Activated CD4-positive, alpha-beta memory T cell treated with anti-CD3 and anti-CD28 coated beads, Interleukin-2, amount 10 ng/mL, durations not matched to agents 7 days and 5 days (primary cell): ENCODE results near the gene PHIP. TPM values are rescaled to one million over a fixed set of nuclear protein-coding genes. Genes with fewer than 3 reads are reported as not detected.

Experiments used
- CTCF ChIA-PET: fragments of 350-600 bp; sonication (Branson Sonifier 250); formaldehyde crosslinking; loops from one replicate; lab custom pipeline; 2021; ENCODE audit warnings: antibody characterized with exemption, inconsistent platforms; lab: Charles Lee
- POLR2A ChIA-PET: fragments of 350-600 bp; sonication (Branson Sonifier 250); formaldehyde crosslinking; loops from one replicate; lab custom pipeline; 2021; ENCODE audit warnings: antibody characterized with exemption; lab: Charles Lee
- DNase-seq: peaks from one replicate; pipeline ENCODE4 v3.0.0-alpha.2; 2020
- H3K27ac Mint-ChIP-seq: one replicate; pipeline ENCODE4 v1.8.0; 2021; ENCODE audit warnings: mild to moderate bottlenecking, mixed read lengths
- H3K27me3 Mint-ChIP-seq: one replicate; pipeline ENCODE4 v1.8.0; 2021; ENCODE audit warnings: mixed read lengths
- H3K36me3 Mint-ChIP-seq: one replicate; pipeline ENCODE4 v1.8.0; 2021; ENCODE audit warnings: low read depth, mixed read lengths
- H3K4me1 Mint-ChIP-seq: one replicate; pipeline ENCODE4 v1.8.0; 2021; ENCODE audit warnings: mixed read lengths
- H3K4me3 Mint-ChIP-seq: one replicate; pipeline ENCODE4 v1.8.0; 2021; ENCODE audit warnings: mild to moderate bottlenecking, mixed read lengths
- H3K9me3 Mint-ChIP-seq: one replicate; pipeline ENCODE4 v1.8.0; 2021; ENCODE audit warnings: mixed read lengths
- total RNA-seq, 2 experiments: library from RNA; stranded (reverse); gene quantifications; one replicate each; pipeline ENCODE4 v1.2.3, GENCODE V29; 2021

Gene PHIP
- total RNA-seq, 2 experiments from 2014 or later: 31.8 to 34.0 TPM

- no peak for DNase-seq
- peaks cover 17% of the 10 kb centered on the region for H3K27me3 Mint-ChIP-seq
- peaks cover 2% of the 10 kb centered on the region for H3K36me3 Mint-ChIP-seq
- CTCF ChIA-PET: no interaction called here
- POLR2A ChIA-PET: no interaction called here
- H3K4me1 Mint-ChIP-seq: peaks cover 22% of the 10 kb centered on the region
- no peaks in the 10 kb centered on the region for H3K9me3 Mint-ChIP-seq
- H3K4me3 Mint-ChIP-seq: no peak overlapping the region
- H3K27ac Mint-ChIP-seq: no peak overlapping the region
These were observed 4.2 kb upstream of the PHIP start for GRCh38 chr6:79082304-79082703.

- POLR2A ChIA-PET: no interaction called here
- Mint-ChIP-seq H3K27me3 (peaks cover 17% of the 10 kb centered on the region), H3K4me3 (no peak overlapping the region), H3K4me1 (peaks cover 22% of the 10 kb centered on the region), H3K9me3 (no peaks in the 10 kb centered on the region), H3K36me3 (peaks cover 4% of the 10 kb centered on the region), H3K27ac (no peak overlapping the region)
- no peak for DNase-seq
- CTCF ChIA-PET: no interaction called here
These were observed 3.6 kb upstream of the PHIP start for GRCh38 chr6:79081663-79082062.

GRCh38 chr6:79079561-79080041 is 1.5 kb upstream of the PHIP start:
- no peaks in the 10 kb centered on the region for H3K9me3 Mint-ChIP-seq
- DNase-seq: no peak
- peak overlapping the region; percentile 98 for H3K27ac Mint-ChIP-seq
- H3K36me3 Mint-ChIP-seq: peaks cover 14% of the 10 kb centered on the region
- ChIA-PET CTCF (interaction anchor here (1.3 kb wide), 1 partner anchor 162 kb away, joined by 3 read pairs; no protein-coding TSS in a partner anchor), POLR2A (interaction anchor here (1.7 to 4.3 kb wide), 4 partner anchors 13 to 213 kb away, joined by 4 to 30 read pairs (median 10); partner anchors contain the start of genes HMGN3 and IRAK1BP1)
- peak overlapping the region; percentile 84 for H3K4me3 Mint-ChIP-seq
- peaks cover 16% of the 10 kb centered on the region for H3K27me3 Mint-ChIP-seq
- peaks cover 40% of the 10 kb centered on the region for H3K4me1 Mint-ChIP-seq

GRCh38 chr6:79077715-79078074 is 359 bp downstream of the PHIP start:
- no peak for DNase-seq
- Mint-ChIP-seq H3K9me3 (no peaks in the 10 kb centered on the region), H3K4me3 (peak overlapping the region; percentile 84), H3K27ac (peak overlapping the region; percentile 98), H3K36me3 (peaks cover 25% of the 10 kb centered on the region), H3K4me1 (peaks cover 49% of the 10 kb centered on the region), H3K27me3 (peaks cover 5% of the 10 kb centered on the region)
- ChIA-PET CTCF (interaction anchor here (1.0 to 1.2 kb wide), 2 partner anchors 9 to 155 kb away, joined by 3 to 4 read pairs; no protein-coding TSS in a partner anchor), POLR2A (interaction anchor here (0.9 to 4.3 kb wide), 24 partner anchors 8 to 1088 kb away, joined by 3 to 30 read pairs (median 7); partner anchors contain the start of genes BCKDHB, HMGN3, IRAK1BP1 and LCA5)

GRCh38 chr6:79076782-79077641 is 1.0 kb downstream of the PHIP start:
- no peaks in the 10 kb centered on the region for H3K9me3 Mint-ChIP-seq
- ChIA-PET POLR2A (interaction anchor here (0.5 to 4.3 kb wide), 21 partner anchors 9 to 1029 kb away, joined by 3 to 30 read pairs (median 6); partner anchors contain the start of genes BCKDHB, IRAK1BP1, LCA5 and TTK), CTCF (interaction anchor here (0.7 to 1.0 kb wide), 2 partner anchors 23 to 793 kb away, joined by 3 read pairs; no protein-coding TSS in a partner anchor)
- H3K36me3 Mint-ChIP-seq: peaks cover 30% of the 10 kb centered on the region
- peaks cover 2% of the 10 kb centered on the region for H3K27me3 Mint-ChIP-seq
- H3K27ac Mint-ChIP-seq: peak overlapping the region; percentile 93
- H3K4me3 Mint-ChIP-seq: peak overlapping the region; percentile 79
- peak; percentile 89 for DNase-seq
- H3K4me1 Mint-ChIP-seq: peaks cover 55% of the 10 kb centered on the region

- Mint-ChIP-seq H3K36me3 (peaks cover 32% of the 10 kb centered on the region), H3K27ac (peak overlapping the region; percentile 93), H3K4me1 (peaks cover 61% of the 10 kb centered on the region), H3K9me3 (no peaks in the 10 kb centered on the region), H3K27me3 (no peaks in the 10 kb centered on the region), H3K4me3 (peak overlapping the region; percentile 79)
- ChIA-PET POLR2A (interaction anchor here (0.5 to 4.3 kb wide), 10 partner anchors 8 to 209 kb away, joined by 3 to 30 read pairs (median 6); partner anchors contain the start of gene IRAK1BP1), CTCF (interaction anchor here (1.0 to 1.1 kb wide), 2 partner anchors 15 to 794 kb away, joined by 3 to 4 read pairs; no protein-coding TSS in a partner anchor)
- no peak for DNase-seq
These were observed 1.9 kb downstream of the PHIP start for GRCh38 chr6:79076160-79076559.

- peaks cover 40% of the 10 kb centered on the region for H3K36me3 Mint-ChIP-seq
- peaks cover 59% of the 10 kb centered on the region for H3K4me1 Mint-ChIP-seq
- H3K4me3 Mint-ChIP-seq: no peak overlapping the region
- POLR2A ChIA-PET: no interaction called here
- DNase-seq: no peak
- H3K9me3 Mint-ChIP-seq: no peaks in the 10 kb centered on the region
- no peaks in the 10 kb centered on the region for H3K27me3 Mint-ChIP-seq
- H3K27ac Mint-ChIP-seq: no peak overlapping the region
- CTCF ChIA-PET: no interaction called here
These were observed 4.2 kb downstream of the PHIP start for GRCh38 chr6:79073888-79074287.

- peaks cover 56% of the 10 kb centered on the region for H3K4me1 Mint-ChIP-seq
- ChIA-PET POLR2A (no interaction called here), CTCF (no interaction called here)
- H3K27me3 Mint-ChIP-seq: no peaks in the 10 kb centered on the region
- H3K9me3 Mint-ChIP-seq: no peaks in the 10 kb centered on the region
- H3K36me3 Mint-ChIP-seq: peaks cover 41% of the 10 kb centered on the region
- DNase-seq: no peak
- H3K27ac Mint-ChIP-seq: no peak overlapping the region
- no peak overlapping the region for H3K4me3 Mint-ChIP-seq
These were observed 5.3 kb downstream of the PHIP start for GRCh38 chr6:79072640-79073181.

- H3K36me3 Mint-ChIP-seq: peaks cover 41% of the 10 kb centered on the region
- peaks cover 56% of the 10 kb centered on the region for H3K4me1 Mint-ChIP-seq
- CTCF ChIA-PET: interaction anchor here (0.8 kb wide), 1 partner anchor 23 kb away, joined by 3 read pairs; no protein-coding TSS in a partner anchor
- POLR2A ChIA-PET: interaction anchor here (0.7 kb wide), 2 partner anchors 9 to 28 kb away, joined by 3 read pairs; no protein-coding TSS in a partner anchor
- no peak overlapping the region for H3K27ac Mint-ChIP-seq
- H3K9me3 Mint-ChIP-seq: no peaks in the 10 kb centered on the region
- H3K27me3 Mint-ChIP-seq: no peaks in the 10 kb centered on the region
- no peak for DNase-seq
- H3K4me3 Mint-ChIP-seq: no peak overlapping the region
These were observed 6.5 kb downstream of the PHIP start for GRCh38 chr6:79071547-79071946.

- Mint-ChIP-seq H3K27ac (peak overlapping the region; percentile 21), H3K27me3 (no peaks in the 10 kb centered on the region), H3K4me3 (no peak overlapping the region), H3K4me1 (peaks cover 47% of the 10 kb centered on the region), H3K9me3 (no peaks in the 10 kb centered on the region), H3K36me3 (peaks cover 35% of the 10 kb centered on the region)
- no peak for DNase-seq
- CTCF ChIA-PET: no interaction called here
- POLR2A ChIA-PET: interaction anchor here (1.5 kb wide), 1 partner anchor 8 kb away, joined by 10 read pairs; the partner anchor contains the start of gene PHIP
These were observed 7.7 kb downstream of the PHIP start for GRCh38 chr6:79070206-79070825.

GRCh38 chr6:79066828-79067227 is 11.2 kb downstream of the PHIP start:
- peaks cover 15% of the 10 kb centered on the region for H3K36me3 Mint-ChIP-seq
- ChIA-PET POLR2A (interaction anchor here (0.9 to 1.9 kb wide), 3 partner anchors 10 to 18 kb away, joined by 4 to 5 read pairs (median 4); partner anchors contain the start of gene PHIP), CTCF (no interaction called here)
- no peak overlapping the region for H3K27ac Mint-ChIP-seq
- no peaks in the 10 kb centered on the region for H3K9me3 Mint-ChIP-seq
- H3K4me3 Mint-ChIP-seq: no peak overlapping the region
- no peaks in the 10 kb centered on the region for H3K27me3 Mint-ChIP-seq
- peaks cover 16% of the 10 kb centered on the region for H3K4me1 Mint-ChIP-seq
- DNase-seq: no peak

- DNase-seq: no peak
- H3K4me1 Mint-ChIP-seq: peaks cover 13% of the 10 kb centered on the region
- ChIA-PET CTCF (no interaction called here), POLR2A (interaction anchor here (0.9 to 1.6 kb wide), 2 partner anchors 12 to 17 kb away, joined by 4 to 5 read pairs; partner anchors contain the start of gene PHIP)
- no peaks in the 10 kb centered on the region for H3K27me3 Mint-ChIP-seq
- H3K36me3 Mint-ChIP-seq: peaks cover 15% of the 10 kb centered on the region
- H3K4me3 Mint-ChIP-seq: no peak overlapping the region
- no peaks in the 10 kb centered on the region for H3K9me3 Mint-ChIP-seq
- no peak overlapping the region for H3K27ac Mint-ChIP-seq
These were observed 11.7 kb downstream of the PHIP start for GRCh38 chr6:79066330-79066729.
